IPS DF 6.9 (cell line): ENCODE data around the gene NTN1.
"Not testable (repeated sequence)": the region's sequence is repeated elsewhere in the genome, so short reads cannot be mapped to it uniquely, and the experiment has no call there.

Source experiments
- DNase-seq: peaks from one replicate; pipeline ENCODE4 v3.0.0-alpha.2; 2013; ENCODE audit warnings: low read depth, low spot score
- H3K27ac ChIP-seq: one replicate; pipeline ENCODE4 v1.5.1; 2013; ENCODE audit warnings: low read length, control low read depth
- H3K27me3 ChIP-seq: 2 replicates; pipeline ENCODE4 v1.6.1; 2013; ENCODE audit warnings: mild to moderate bottlenecking, low read length; ENCODE audit not compliant: control insufficient read depth, insufficient read depth
- H3K36me3 ChIP-seq: 2 replicates; pipeline ENCODE4 v1.6.1; 2013; ENCODE audit warnings: low read length; ENCODE audit not compliant: control insufficient read depth, insufficient read depth
- H3K4me1 ChIP-seq: 2 replicates; pipeline ENCODE4 v1.6.1; 2013; ENCODE audit warnings: low read length; ENCODE audit not compliant: control insufficient read depth, insufficient read depth
- H3K4me3 ChIP-seq: 2 replicates; pipeline ENCODE4 v1.5.1; 2013; ENCODE audit warnings: mild to moderate bottlenecking, low read length
- H3K9me3 ChIP-seq: 2 replicates; pipeline ENCODE4 v1.6.1; 2013; ENCODE audit warnings: low read length, inconsistent platforms; ENCODE audit not compliant: control insufficient read depth, insufficient read depth
- WGBS: extraction: QIAGEN DNeasy Blood & Tissue Kit; methylation state at CpG from one replicate; pipeline ENCODE4 v1.1.7; 2013; ENCODE audit warnings: mixed read lengths, missing lambda C conversion rate; ENCODE audit not compliant: insufficient read length, insufficient coverage; 5-methylcytosine and 5-hydroxymethylcytosine counted together

NTN1 gene

DNA sequence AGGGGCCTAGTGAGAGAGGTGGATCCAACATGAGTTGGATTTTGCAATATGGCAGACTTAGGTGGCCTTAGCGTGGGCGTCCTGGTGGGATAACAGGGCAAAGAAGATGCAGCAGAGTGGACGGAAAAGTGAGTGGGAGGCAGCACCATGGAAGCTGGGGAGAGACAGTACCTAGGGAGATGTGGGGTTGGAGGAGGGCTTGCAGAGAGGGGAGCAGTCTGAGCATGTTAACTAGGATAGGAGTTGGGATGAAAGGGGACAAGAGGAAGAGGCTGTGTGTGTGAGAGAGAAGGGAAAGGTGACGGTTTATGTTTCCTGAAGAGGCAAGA lies 120.1 kb downstream of the NTN1 start:
- Histone ChIP-seq H3K4me1 (no peaks in the 10 kb centered on the region; the same call in 1 of the 2 replicates), H3K27me3 (no peaks in the 10 kb centered on the region), H3K9me3 (no peaks in the 10 kb centered on the region), H3K27ac (no peak overlapping the region), H3K36me3 (no peaks in the 10 kb centered on the region), H3K4me3 (no peak overlapping the region)
- no peak for DNase-seq
- WGBS = no CpG with 5 or more reads among the region's 4 CpGs

DNA sequence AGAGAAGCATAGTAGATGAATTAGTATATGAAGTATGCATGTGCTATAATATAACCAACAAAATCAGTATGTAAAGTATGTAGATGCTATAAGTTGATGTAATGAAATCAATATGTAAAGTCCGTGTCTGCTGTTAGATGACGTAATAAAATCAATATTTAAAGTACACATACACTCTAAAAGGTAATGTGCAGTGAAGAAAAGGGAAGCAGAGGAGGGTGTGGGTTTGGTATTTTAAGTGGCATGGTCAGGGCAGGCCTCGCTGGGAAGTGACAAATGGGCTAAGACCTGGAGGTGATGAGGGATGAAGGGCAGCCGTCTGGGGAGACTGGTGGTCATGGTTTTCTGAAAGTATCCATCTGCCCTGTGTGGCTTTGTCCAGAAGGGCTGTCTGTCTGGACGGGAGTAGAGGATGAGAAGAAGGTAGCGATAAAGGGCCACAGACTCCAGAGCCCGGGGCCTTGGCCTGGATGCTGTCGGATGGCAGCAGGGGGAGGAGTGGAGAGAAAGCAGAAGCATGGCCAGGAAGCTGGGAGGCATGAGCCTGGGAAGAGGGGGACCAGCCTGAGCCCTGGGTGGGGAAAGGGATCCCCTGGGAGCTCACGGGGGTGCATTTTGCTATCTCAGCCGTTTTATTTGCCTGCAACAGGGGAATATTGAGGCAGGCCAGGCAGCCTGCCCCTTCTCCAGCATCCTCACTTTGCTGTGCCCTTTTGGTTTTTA lies 121.6 kb downstream of the NTN1 start:
- no peaks in the 10 kb centered on the region for H3K9me3 ChIP-seq
- no peak overlapping the region for H3K4me3 ChIP-seq
- no CpG with 5 or more reads among the region's 10 CpGs for WGBS
- H3K27me3 ChIP-seq = no peaks in the 10 kb centered on the region
- no peak overlapping the region for H3K27ac ChIP-seq
- no peaks in the 10 kb centered on the region; the same call in 1 of the 2 replicates for H3K4me1 ChIP-seq
- no peaks in the 10 kb centered on the region for H3K36me3 ChIP-seq
- DNase-seq = no peak

DNA sequence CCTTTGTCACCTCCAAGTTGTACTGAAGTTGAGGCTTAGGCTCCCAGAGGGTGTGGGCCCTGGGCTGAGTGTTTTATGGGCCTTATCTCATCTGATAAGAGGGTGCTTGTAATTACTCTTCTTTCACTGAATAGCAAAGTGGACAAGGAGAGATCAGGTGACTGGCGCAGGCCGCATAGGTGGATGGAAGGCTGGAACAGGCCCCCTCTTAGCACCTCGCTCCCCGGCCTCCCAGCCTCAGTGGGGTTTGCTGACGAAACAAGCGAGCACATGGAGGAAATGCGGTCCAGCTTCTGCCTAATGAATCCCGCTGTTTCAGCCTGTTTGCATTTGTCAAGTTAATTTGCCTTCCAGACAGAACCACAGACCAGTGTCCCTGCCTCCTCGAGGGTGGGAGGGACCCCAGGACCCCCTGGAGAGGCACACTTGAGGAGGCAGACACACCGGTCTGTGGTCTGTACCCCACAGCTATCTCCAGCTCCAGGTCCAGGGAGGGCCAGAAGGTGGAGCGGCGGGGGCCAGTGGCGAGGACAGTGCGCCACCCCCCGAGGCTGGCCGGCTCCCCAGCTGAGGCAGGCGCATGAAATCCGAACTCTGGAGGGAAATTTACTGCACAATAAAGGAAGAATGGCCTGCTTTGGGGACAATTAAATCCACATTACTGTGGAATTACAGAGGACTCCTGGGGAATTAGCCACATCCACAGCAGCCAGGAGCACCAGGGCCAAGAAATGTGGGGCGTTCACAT lies 123.4 kb downstream of the NTN1 start:
- DNase-seq = no peak
- Histone ChIP-seq H3K9me3 (no peaks in the 10 kb centered on the region), H3K27me3 (no peaks in the 10 kb centered on the region), H3K36me3 (no peaks in the 10 kb centered on the region), H3K4me1 (no peaks in the 10 kb centered on the region; the same call in 1 of the 2 replicates), H3K4me3 (no peak overlapping the region), H3K27ac (no peak overlapping the region)
- WGBS = no CpG with 5 or more reads among the region's 19 CpGs

DNA sequence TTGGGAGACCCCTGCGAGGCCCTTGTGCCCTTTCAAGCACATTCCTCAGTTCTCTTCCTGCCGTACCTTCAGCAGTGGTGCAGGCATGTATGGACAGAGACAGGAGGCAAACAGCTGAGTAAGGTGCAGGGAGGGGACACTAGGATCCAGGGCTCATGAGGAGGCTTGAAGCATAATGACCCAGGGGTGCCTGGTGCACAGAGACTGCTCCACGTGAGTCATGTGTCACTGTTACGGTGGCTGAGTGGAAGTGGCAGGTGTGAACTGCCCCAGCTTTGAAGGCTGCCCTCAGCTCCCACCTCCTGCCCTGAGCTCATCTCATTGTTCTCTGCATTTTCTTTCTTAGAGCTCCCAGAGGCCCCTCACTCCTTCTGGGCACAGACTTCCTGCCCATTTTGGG lies 124.8 kb downstream of the NTN1 start:
- H3K27me3 ChIP-seq = no peaks in the 10 kb centered on the region

DNA sequence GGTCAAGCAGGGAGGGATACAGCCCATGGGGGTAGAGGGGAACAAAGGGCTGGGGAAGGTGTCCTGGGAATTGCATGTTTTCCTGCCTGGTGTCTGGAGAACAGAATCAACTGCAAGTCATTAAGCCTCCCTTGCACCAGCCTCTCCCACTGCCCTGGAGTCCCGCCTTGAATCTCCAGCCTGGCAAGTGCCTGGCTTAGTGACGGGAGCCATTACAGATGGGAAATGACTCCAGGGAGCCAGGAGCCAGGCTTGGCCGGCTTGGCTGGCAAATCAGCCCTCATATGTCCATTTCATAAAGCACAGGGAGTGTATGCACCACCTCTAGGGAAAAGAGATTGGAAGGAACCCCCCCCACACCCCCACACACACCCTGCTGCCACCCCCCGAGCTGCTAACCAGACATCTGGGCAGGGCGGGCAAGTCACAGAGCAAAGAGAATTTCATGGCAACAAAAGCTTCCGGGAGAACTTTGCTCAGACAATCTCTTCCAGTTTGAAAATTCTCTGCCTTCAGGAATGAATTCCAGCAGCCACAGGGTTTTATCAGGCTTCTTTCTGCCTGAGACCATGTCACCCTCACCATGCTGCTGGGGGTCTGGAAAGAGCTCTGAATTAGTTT lies 127.7 kb downstream of the NTN1 start:
- DNase-seq = no peak
- no peaks in the 10 kb centered on the region for H3K36me3 ChIP-seq
- no peaks in the 10 kb centered on the region for H3K27me3 ChIP-seq
- no CpG with 5 or more reads among the region's 6 CpGs for WGBS
- H3K4me1 ChIP-seq = no peaks in the 10 kb centered on the region; the same call in 1 of the 2 replicates
- no peak overlapping the region for H3K27ac ChIP-seq
- no peaks in the 10 kb centered on the region for H3K9me3 ChIP-seq
- no peak overlapping the region for H3K4me3 ChIP-seq

More for the DNA sequence above, 124.8 kb downstream of the NTN1 start:
- Histone ChIP-seq H3K27ac (no peak overlapping the region), H3K9me3 (no peaks in the 10 kb centered on the region), H3K4me1 (no peaks in the 10 kb centered on the region; the same call in 1 of the 2 replicates), H3K36me3 (no peaks in the 10 kb centered on the region), H3K4me3 (no peak overlapping the region)
- DNase-seq = no peak
- WGBS = no CpG with 5 or more reads among the region's 4 CpGs

DNA sequence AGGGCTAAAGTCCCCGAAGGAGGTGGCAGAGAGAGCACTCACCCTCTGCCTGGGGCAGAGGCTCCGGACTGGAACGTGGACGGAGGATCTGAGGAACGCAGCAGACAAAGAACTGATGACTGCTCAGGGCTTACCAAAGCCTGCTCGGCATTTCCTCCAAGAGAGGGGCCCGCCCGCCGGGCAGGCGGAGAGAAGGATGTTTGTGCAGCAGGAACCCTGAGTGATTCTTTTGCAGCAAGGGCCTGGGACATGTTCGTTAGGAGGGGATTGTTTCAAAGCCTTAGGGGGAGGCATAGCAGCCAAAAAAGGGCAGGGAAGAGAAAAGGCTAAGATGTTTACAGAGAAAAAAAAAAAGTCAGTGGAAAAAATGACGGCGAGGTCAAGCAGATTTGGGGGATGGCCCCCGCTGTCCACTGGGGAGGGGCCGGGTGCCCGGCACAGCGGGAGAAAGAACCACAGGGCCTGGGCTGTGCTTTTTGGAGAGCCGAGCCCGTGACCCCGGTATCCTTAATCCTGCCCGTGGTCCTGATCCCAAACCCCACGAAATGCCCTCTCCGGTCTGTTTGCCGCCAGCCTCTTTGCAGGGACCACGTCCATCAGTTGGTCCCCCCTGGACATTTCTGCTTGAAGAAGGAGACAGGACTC lies 129.3 kb downstream of the NTN1 start:
- Histone ChIP-seq H3K4me3 (no peak overlapping the region), H3K27ac (no peak overlapping the region), H3K36me3 (no peaks in the 10 kb centered on the region), H3K4me1 (no peaks in the 10 kb centered on the region; the same call in 1 of the 2 replicates), H3K9me3 (no peaks in the 10 kb centered on the region), H3K27me3 (no peaks in the 10 kb centered on the region)
- no CpG with 5 or more reads among the region's 25 CpGs for whole genome bisulfite sequencing
- DNase-seq = no peak

DNA sequence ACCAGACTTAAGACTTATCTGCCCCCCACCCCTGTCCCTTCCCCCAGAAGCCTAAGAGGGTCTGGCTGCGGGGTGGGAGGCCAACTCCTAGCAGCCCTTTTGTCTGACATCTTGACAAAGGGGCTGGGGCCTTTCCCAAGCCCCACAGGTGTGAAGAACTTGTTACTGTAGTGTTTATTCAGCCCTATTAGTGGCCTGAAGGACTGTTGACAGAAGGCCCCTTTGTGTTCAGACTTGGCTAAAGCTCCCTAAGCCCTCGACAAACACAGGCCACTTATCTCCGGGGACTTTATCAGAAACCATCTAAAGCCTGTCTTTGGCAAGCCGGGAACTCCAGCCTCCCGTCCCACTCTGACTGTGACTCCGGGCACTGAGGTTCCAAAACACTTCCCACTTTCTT lies 129.8 kb downstream of the NTN1 start:
- no CpG with 5 or more reads among the region's 6 CpGs for WGBS
- H3K36me3 ChIP-seq = no peaks in the 10 kb centered on the region
- DNase-seq = no peak
- no peaks in the 10 kb centered on the region; the same call in 1 of the 2 replicates for H3K4me1 ChIP-seq
- no peaks in the 10 kb centered on the region for H3K27me3 ChIP-seq
- H3K27ac ChIP-seq = no peak overlapping the region
- no peak overlapping the region for H3K4me3 ChIP-seq
- no peaks in the 10 kb centered on the region for H3K9me3 ChIP-seq

DNA sequence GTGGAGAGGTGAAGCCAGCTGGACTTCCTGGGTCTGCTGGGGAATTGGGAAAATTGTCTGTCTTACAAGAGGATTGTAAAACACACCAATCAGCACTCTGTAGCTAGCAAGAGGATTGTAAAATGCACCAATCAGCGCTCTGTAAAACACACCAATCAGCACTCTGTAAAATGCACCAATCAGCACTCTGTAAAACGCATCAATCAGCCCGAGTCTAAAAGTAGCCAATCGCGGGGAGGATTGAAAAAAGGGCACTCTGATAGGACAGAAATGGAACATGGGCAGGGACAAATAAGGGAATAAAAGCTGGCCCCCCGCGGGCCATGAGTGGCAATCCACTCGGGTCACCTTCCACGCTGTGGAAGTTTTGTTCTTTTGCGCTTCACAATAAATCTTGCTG lies 130.4 kb downstream of the NTN1 start:
- H3K9me3 ChIP-seq, H3K27me3 ChIP-seq, H3K27ac ChIP-seq, H3K4me3 ChIP-seq, DNase-seq, H3K4me1 ChIP-seq, H3K36me3 ChIP-seq: not testable (repeated sequence)
- no CpG with 5 or more reads among the region's 10 CpGs for WGBS

DNA sequence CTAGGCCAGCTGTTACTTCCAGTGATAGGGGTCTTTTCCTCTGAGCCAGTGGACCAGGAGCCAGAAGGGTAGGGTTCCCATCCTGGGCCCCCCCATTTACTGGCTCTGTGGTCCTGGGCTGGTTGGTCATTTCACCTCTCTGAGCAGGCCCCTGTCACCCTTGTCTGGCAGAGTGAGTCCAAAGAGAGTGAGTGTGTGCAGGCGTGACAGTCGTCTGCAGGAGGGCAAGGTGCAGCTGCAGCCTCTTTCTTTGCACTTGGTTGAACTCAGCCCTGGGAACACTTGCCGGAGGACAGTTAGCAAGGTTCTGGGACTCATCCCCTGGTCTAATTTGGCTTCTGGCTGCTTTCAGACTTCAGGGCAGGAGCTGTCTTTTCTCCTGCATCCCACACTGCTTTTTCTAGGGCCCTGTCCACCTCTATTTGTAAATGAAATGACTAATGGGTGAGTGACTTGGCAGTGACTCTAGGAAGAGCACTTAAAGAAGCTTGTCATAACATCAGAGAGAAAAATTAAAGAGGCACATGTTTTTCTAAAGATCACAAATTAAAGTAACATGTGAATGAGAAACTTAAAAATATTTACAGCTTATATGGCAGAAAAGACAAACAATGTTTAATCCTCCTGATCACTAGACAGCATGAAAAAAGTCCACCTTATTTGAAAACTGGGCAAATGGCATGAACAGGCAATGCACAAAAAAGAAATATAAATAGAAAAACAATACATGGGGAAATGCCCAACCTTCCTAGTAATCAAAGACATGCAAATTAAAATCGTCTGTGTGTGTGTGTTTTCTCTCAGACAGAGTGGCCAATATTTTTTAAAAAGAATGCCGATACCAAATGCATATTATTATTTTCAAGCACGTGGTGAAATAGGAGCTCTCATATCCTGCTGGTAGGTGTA lies 137.5 kb downstream of the NTN1 start:
- DNase-seq = no peak
- Histone ChIP-seq H3K27ac (no peak overlapping the region), H3K4me1 (peaks cover 1% of the 10 kb centered on the region), H3K4me3 (no peak overlapping the region), H3K9me3 (no peaks in the 10 kb centered on the region), H3K36me3 (no peaks in the 10 kb centered on the region), H3K27me3 (no peaks in the 10 kb centered on the region)
- no CpG with 5 or more reads among the region's 6 CpGs for WGBS
